Measurements from ENCODE around the gene CGREF1. TPM values are rescaled to one million over a fixed set of nuclear protein-coding genes. Genes with fewer than 3 reads are reported as not detected.

CGREF1 gene
- total RNA-seq, 1 experiment from 2014 or later = 4.0 TPM

DNA sequence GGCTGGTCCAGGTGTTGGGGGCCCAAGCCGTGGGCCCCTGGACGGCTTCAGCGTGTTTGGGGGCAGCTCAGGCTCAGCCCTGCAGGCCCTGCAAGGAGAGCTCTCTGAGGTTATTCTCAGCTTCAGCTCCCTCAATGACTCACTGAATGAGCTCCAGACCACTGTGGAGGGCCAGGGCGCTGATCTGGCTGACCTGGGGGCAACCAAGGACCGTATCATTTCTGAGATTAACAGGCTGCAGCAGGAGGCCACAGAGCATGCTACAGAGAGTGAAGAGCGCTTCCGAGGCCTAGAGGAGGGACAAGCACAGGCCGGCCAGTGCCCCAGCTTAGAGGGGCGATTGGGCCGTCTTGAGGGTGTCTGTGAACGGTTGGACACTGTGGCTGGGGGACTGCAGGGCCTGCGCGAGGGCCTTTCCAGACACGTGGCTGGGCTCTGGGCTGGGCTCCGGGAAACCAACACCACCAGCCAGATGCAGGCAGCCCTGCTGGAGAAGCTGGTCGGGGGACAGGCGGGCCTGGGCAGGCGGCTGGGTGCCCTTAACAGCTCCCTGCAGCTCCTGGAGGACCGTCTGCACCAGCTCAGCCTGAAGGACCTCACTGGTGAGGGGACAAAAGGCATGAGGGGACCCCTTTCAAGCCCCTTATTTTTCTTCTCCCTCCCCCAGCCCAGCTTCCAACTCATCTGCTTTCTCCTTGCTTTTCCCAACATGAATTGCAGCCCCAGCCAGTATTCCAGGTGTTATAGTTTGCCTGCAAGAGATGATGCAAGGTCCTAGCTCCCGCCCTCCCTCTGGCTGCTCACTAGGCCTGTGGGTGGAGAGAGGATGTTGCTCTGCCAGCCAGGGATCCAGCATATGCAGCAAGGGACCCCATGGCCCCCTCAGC is 35.3 kb downstream of the CGREF1 start:
- H4K20me1 ChIP-seq (ENCODE audit: insufficient read depth) = no peaks in the 10 kb centered on the region
- no peak overlapping the region for H3K4me2 ChIP-seq (ENCODE audit: low read length)
- no peak for ATAC-seq
- no peaks in the 10 kb centered on the region for H3K9me3 ChIP-seq (ENCODE audit: control insufficient read depth in 1 of 2, insufficient read depth in 1 of 2, low read depth in 1 of 2, low read length in 2 of 2)
- H2AFZ ChIP-seq (ENCODE audit: low read depth, low read length, poor library complexity, severe bottlenecking) = no peak overlapping the region
- H3K36me3 ChIP-seq (ENCODE audit: control insufficient read depth in 1 of 2, insufficient read depth in 2 of 2, low read length in 2 of 2) = no peaks in the 10 kb centered on the region
- CTCF ChIA-PET = interaction anchor here (3.1 kb wide), 1 partner anchor 122 kb away, joined by 15 read pairs; no protein-coding TSS in a partner anchor
- RAD21 ChIA-PET (ENCODE audit: low non-redundant PET in 1 of 2, low total read pairs in 2 of 2, uncharacterized antibody in 2 of 2, unreplicated experiment in 2 of 2) = interaction anchor here in 1 of 2 experiments (1.6 kb wide), 1 partner anchor 122 kb away, joined by 4 read pairs; no protein-coding TSS in a partner anchor
- H3K9ac ChIP-seq (ENCODE audit: low read length) = no peak overlapping the region
- BruUV-seq (replicated peaks) = no TSS peak
- TF ChIP-seq SIN3A (IDR thresholded peaks at IDR 0.05; ENCODE audit: low read depth) (no peak), ZFX (IDR thresholded peaks at IDR 0.05) (no peak), CEBPB (IDR thresholded peaks at IDR 0.05; ENCODE audit: low read depth) (no peak), SP1 (IDR thresholded peaks at IDR 0.05; ENCODE audit: low read depth) (no peak), ELF1 (IDR thresholded peaks at IDR 0.05; ENCODE audit: borderline replicate concordance, low read depth) (no peak), TCF7L2 (IDR thresholded peaks at IDR 0.05; ENCODE audit: borderline replicate concordance, extremely low read depth, insufficient read depth, insufficient read length) (no peak), YY1 (IDR thresholded peaks at IDR 0.05; ENCODE audit: extremely low read depth, insufficient replicate concordance, low read depth, low read length) (no peak), SRF (IDR thresholded peaks at IDR 0.05; ENCODE audit: low read depth) (no peak)
- TF ChIP-seq, protein P1, sequence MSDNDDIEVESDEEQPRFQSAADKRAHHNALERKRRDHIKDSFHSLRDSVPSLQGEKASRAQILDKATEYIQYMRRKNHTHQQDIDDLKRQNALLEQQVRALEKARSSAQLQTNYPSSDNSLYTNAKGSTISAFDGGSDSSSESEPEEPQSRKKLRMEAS (IDR thresholded peaks at IDR 0.05) = no peak
- TF ChIP-seq, protein P2, sequence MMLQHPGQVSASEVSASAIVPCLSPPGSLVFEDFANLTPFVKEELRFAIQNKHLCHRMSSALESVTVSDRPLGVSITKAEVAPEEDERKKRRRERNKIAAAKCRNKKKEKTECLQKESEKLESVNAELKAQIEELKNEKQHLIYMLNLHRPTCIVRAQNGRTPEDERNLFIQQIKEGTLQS (IDR thresholded peaks at IDR 0.05) = no peak
- TF ChIP-seq, protein P3, sequence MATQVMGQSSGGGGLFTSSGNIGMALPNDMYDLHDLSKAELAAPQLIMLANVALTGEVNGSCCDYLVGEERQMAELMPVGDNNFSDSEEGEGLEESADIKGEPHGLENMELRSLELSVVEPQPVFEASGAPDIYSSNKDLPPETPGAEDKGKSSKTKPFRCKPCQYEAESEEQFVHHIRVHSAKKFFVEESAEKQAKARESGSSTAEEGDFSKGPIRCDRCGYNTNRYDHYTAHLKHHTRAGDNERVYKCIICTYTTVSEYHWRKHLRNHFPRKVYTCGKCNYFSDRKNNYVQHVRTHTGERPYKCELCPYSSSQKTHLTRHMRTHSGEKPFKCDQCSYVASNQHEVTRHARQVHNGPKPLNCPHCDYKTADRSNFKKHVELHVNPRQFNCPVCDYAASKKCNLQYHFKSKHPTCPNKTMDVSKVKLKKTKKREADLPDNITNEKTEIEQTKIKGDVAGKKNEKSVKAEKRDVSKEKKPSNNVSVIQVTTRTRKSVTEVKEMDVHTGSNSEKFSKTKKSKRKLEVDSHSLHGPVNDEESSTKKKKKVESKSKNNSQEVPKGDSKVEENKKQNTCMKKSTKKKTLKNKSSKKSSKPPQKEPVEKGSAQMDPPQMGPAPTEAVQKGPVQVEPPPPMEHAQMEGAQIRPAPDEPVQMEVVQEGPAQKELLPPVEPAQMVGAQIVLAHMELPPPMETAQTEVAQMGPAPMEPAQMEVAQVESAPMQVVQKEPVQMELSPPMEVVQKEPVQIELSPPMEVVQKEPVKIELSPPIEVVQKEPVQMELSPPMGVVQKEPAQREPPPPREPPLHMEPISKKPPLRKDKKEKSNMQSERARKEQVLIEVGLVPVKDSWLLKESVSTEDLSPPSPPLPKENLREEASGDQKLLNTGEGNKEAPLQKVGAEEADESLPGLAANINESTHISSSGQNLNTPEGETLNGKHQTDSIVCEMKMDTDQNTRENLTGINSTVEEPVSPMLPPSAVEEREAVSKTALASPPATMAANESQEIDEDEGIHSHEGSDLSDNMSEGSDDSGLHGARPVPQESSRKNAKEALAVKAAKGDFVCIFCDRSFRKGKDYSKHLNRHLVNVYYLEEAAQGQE (IDR thresholded peaks at IDR 0.05; ENCODE audit: low read depth) = no peak
- POLR2A ChIA-PET = interaction anchor here (1.1 kb wide), 1 partner anchor 209 kb away, joined by 7 read pairs; no protein-coding TSS in a partner anchor
- intact Hi-C loops (cut with micrococcal nuclease) = no loop called here
- DNase-seq (ENCODE audit: low read depth, low spot score) = no peak
- no peaks in the 10 kb centered on the region for H3K27me3 ChIP-seq (ENCODE audit: insufficient read depth, low read length)
- no peaks in the 10 kb centered on the region for H3K9me2 ChIP-seq (ENCODE audit: insufficient read depth)
- H3K4me1 ChIP-seq (ENCODE audit: control insufficient read depth in 1 of 2, insufficient read depth in 2 of 2, low read length in 2 of 2) = peaks cover 13 to 42% of the 10 kb centered on the region in 2 experiments
- no peak overlapping the region for H3K27ac ChIP-seq (ENCODE audit: low read depth, low read length)
- no peaks in the 10 kb centered on the region for H3K79me2 ChIP-seq (ENCODE audit: insufficient read depth, low read length)
- no peak overlapping the region for H3K4me3 ChIP-seq (replicated peaks in 1 of 2; ENCODE audit: low read depth in 1 of 2, low read length in 2 of 2)

Measured in HCT116 (cell line).